Measurements from ENCODE around the gene BICD2. TPM values are rescaled to one million over a fixed set of nuclear protein-coding genes. Genes with fewer than 3 reads are reported as not detected.
A peak's percentile ranks its signal among the peaks of the same experiment; 100 is the strongest.
"Not testable (repeated sequence)": the region's sequence is repeated elsewhere in the genome, so short reads cannot be mapped to it uniquely, and the experiment has no call there.

BICD2 gene
- total RNA-seq, 1 donor from 2014 or later = 29.1 TPM

GRCh38 chr9:92769286-92769685, 4.7 kb upstream of the BICD2 start:
- Histone ChIP-seq H3K27me3 (no peaks in the 10 kb centered on the region), H3K27ac (no peak overlapping the region), H3K36me3 (no peaks in the 10 kb centered on the region), H3K4me3 (no peak overlapping the region), H3K4me1 (peaks cover 0 to 5% of the 10 kb centered on the region in 2 donors), H3K9me3 (no peaks in the 10 kb centered on the region)
- intact Hi-C loops (cut with DNase I) = loop anchor here (5.0 to 10.0 kb wide), 3 partner anchors 38 to 444 kb away; partner anchors contain the start of genes CENPP, NINJ1 and NOL8
- no peak for DNase-seq (ENCODE audit: low spot score in 2 of 2)
- TF ChIP-seq CTCF (IDR thresholded peaks at IDR 0.05) = no peak

DNA sequence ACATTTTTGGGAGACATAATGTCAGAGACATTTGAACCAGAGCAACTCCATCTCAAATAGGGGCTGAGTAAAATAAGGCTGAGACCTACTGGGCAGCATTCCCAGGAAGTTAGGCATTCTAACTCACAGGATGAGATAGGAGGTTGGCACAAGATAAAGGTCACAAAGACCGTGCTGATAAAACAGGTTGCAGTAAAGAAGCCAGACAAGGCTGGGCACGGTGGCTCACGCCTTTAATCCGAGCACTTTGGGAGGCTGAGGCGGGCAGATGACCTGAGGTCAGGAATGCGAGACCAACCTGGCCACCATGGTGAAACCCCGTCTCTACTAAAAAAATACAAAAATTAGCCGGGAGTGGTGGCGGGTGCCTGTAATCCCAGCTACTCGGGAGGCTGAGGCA, 4.2 kb upstream of the BICD2 start:
- intact Hi-C loops (cut with DNase I) = loop anchor here (5.0 to 10.0 kb wide), 3 partner anchors 38 to 444 kb away; partner anchors contain the start of genes CENPP, NINJ1 and NOL8
- H3K4me3 ChIP-seq; H3K9me3 ChIP-seq; H3K27me3 ChIP-seq; H3K36me3 ChIP-seq; H3K27ac ChIP-seq; H3K4me1 ChIP-seq; DNase-seq (ENCODE audit: low spot score in 2 of 2): not testable (repeated sequence)

DNA sequence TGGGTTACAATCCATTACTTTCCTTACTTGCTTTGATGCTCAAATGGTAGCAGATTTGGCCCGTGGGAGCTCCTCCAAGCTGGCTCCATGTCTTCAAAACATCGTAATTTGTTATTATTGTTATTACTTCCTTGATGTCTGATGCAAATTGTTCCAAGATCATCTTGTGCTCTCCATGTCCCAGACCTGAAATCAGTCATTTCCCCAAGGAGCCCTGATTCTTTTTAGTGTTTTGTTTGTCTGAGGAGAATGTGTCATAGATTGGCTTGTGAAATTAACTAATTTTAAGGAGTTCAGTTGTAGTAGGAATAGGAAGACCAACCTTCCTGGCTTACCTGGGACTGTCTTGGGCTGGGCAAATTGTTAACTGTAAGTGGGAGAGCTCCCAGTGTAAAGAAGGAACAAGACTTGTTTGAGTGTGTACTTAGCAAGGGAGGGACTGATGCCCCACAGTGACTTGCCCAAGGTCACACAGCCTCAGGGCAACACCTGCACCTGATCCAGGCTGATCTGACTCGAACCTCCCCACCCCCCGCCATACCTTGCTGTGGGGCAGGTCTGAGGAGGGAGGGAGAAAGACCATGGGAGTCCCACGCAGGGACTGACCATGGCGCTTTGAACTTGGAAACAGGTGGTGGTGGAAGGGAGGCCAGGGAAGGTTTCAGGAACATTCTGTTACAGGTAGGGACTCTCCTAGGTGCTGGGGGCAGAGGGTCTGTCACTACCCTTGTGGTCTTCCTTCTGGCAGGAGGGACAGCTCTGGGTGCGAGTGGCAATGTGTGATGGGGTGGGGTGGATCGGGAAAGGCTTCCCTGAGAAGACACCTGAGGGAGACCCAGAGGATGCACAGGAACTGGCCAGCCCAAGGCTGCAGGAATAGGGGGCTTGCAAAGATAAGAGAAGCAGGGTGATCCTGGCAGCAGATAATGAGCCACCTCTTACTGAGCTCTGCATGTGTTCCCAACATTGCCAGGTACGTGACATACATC, 2.7 kb upstream of the BICD2 start:
- no peak overlapping the region for H3K27ac ChIP-seq
- intact Hi-C loops (cut with DNase I) = loop anchor here (5.0 to 10.0 kb wide), 3 partner anchors 40 to 443 kb away; partner anchors contain the start of genes CENPP, NINJ1 and NOL8
- peak in 1 of 2 donors; percentile 56 for DNase-seq (ENCODE audit: low spot score in 2 of 2)
- no peak overlapping the region for H3K4me3 ChIP-seq
- peaks cover 10 to 16% of the 10 kb centered on the region in 2 donors for H3K4me1 ChIP-seq
- H3K27me3 ChIP-seq = no peaks in the 10 kb centered on the region
- no peak for TF ChIP-seq CTCF (IDR thresholded peaks at IDR 0.05)
- H3K9me3 ChIP-seq = no peaks in the 10 kb centered on the region
- no peaks in the 10 kb centered on the region for H3K36me3 ChIP-seq

- intact Hi-C loops (cut with DNase I) = loop anchor here (1.0 to 10.0 kb wide), 12 partner anchors 25 to 688 kb away; partner anchors contain the start of genes CARD19, CENPP, FAM120AOS and IARS1
- H3K27ac ChIP-seq = peak overlapping the region; percentile 100
- DNase-seq (ENCODE audit: low spot score in 2 of 2) = peak; percentile 98 to 99
- H3K4me1 ChIP-seq = peaks cover 10 to 33% of the 10 kb centered on the region in 2 donors
- H3K36me3 ChIP-seq = no peaks in the 10 kb centered on the region
- no peaks in the 10 kb centered on the region for H3K9me3 ChIP-seq
- H3K27me3 ChIP-seq = no peaks in the 10 kb centered on the region
- peak overlapping the region; percentile 93 to 99 for H3K4me3 ChIP-seq
- TF ChIP-seq CTCF (IDR thresholded peaks at IDR 0.05) = peak; percentile 90 to 93 (median 92)
Observed at GRCh38 chr9:92764988-92765936, 629 bp upstream of the BICD2 start.

GRCh38 chr9:92763721-92764380, 782 bp downstream of the BICD2 start:
- H3K27me3 ChIP-seq = no peaks in the 10 kb centered on the region
- TF ChIP-seq CTCF (IDR thresholded peaks at IDR 0.05) = no peak
- H3K27ac ChIP-seq = peak overlapping the region; percentile 74 to 75
- intact Hi-C loops (cut with DNase I) = loop anchor here (1.0 to 10.0 kb wide), 10 partner anchors 47 to 689 kb away; partner anchors contain the start of genes CARD19, CENPP, FAM120AOS and IARS1
- H3K36me3 ChIP-seq = no peaks in the 10 kb centered on the region
- H3K4me1 ChIP-seq = peaks cover 10 to 40% of the 10 kb centered on the region in 2 donors
- DNase-seq (ENCODE audit: low spot score in 2 of 2) = peak in 1 of 2 donors; percentile 71
- peak overlapping the region; percentile 95 to 98 for H3K4me3 ChIP-seq
- H3K9me3 ChIP-seq = no peaks in the 10 kb centered on the region

Data from ascending aorta (tissue), 2 donors.